Neural cell (in vitro differentiated cells): ENCODE measurements around the gene MYOG. TPM values are rescaled to one million over a fixed set of nuclear protein-coding genes. Genes with fewer than 3 reads are reported as not detected.

Experiments
- H2AFZ ChIP-seq: fragments of 200-600, 300-800 bp; sonication (generic), shearing (Covaris generic); 2 replicates; pipeline ENCODE4 v1.6.0; 2014; ENCODE audit warnings: low read depth, mild to moderate bottlenecking, antibody characterized with exemption, low read length, moderate library complexity
- H3F3A ChIP-seq: fragments of 200-600 bp; shearing (Covaris generic); 2 replicates; pipeline ENCODE4 v1.6.1; 2016; ENCODE audit warnings: mild to moderate bottlenecking, moderate library complexity, mixed read lengths, antibody characterized with exemption, low read length; ENCODE audit not compliant: insufficient read depth, poor library complexity, severe bottlenecking
- H3K27ac ChIP-seq: fragments of 200-600, 300-800 bp; sonication (generic), shearing (Covaris generic); 2 replicates; pipeline ENCODE4 v1.5.1; 2014; ENCODE audit warnings: mild to moderate bottlenecking, low read length, moderate library complexity
- H3K27me3 ChIP-seq: fragments of 300-800, 200-600 bp; sonication (generic), shearing (Covaris generic); 2 replicates; pipeline ENCODE4 v1.6.0; 2014; ENCODE audit warnings: mild to moderate bottlenecking, low read depth, low read length, moderate library complexity; ENCODE audit not compliant: insufficient read depth
- H3K36me3 ChIP-seq: fragments of 300-800, 200-600 bp; sonication (generic), shearing (Covaris generic); 2 replicates; pipeline ENCODE4 v1.5.1; 2014; ENCODE audit warnings: mild to moderate bottlenecking, antibody characterized with exemption, low read length, moderate library complexity; ENCODE audit not compliant: insufficient read depth
- H3K4me2 ChIP-seq: fragments of 300-800, 200-600 bp; sonication (generic), shearing (Covaris generic); 2 replicates; pipeline ENCODE4 v1.6.0; 2014; ENCODE audit warnings: mild to moderate bottlenecking, low read length
- H3K4me3 ChIP-seq: fragments of 300-800, 200-600 bp; sonication (generic), shearing (Covaris generic); 2 replicates; pipeline ENCODE4 v1.5.1; 2014; ENCODE audit warnings: mild to moderate bottlenecking, low read length, moderate library complexity
- H3K79me2 ChIP-seq: fragments of 200-600 bp; shearing (Covaris generic); replicated peaks from 2 replicates; pipeline ENCODE4 v1.6.0; 2014; ENCODE audit warnings: mild to moderate bottlenecking, low read length, moderate library complexity; ENCODE audit not compliant: insufficient read depth
- H3K9ac ChIP-seq: fragments of 300-800, 200-600 bp; sonication (generic), shearing (Covaris generic); 2 replicates; pipeline ENCODE4 v1.6.1; 2016; ENCODE audit warnings: mild to moderate bottlenecking, low read length, mixed read lengths
- H3K9me2 ChIP-seq: fragments of 200-600 bp; shearing (Covaris generic); 2 replicates; pipeline ENCODE4 v1.6.1; 2016; ENCODE audit warnings: mild to moderate bottlenecking, low read length, mixed read lengths; ENCODE audit not compliant: insufficient read depth
- H3K9me3 ChIP-seq: fragments of 200-600, 300-800 bp; sonication (generic), shearing (Covaris generic); 2 replicates; pipeline ENCODE4 v1.6.1; 2016; ENCODE audit warnings: mild to moderate bottlenecking, mixed run types, low read length, moderate library complexity, mixed read lengths
- H4K20me1 ChIP-seq: fragments of 200-600 bp; shearing (Covaris generic); 2 replicates; pipeline ENCODE4 v1.6.1; 2016; ENCODE audit warnings: mild to moderate bottlenecking, mixed run types; ENCODE audit not compliant: insufficient read depth
- EP300 ChIP-seq: fragments of 450-650 bp; conservative IDR thresholded peaks from 2 replicates; pipeline ENCODE4 v1.6.1; 2014; ENCODE audit warnings: antibody characterized with exemption, mild to moderate bottlenecking, moderate library complexity; ENCODE audit not compliant: poor library complexity, severe bottlenecking
- EZH2 ChIP-seq: fragments of 200-600, 300-800 bp; shearing (Covaris generic), sonication (generic); IDR thresholded peaks from 2 replicates; pipeline ENCODE4 v1.6.1; 2014; ENCODE audit warnings: antibody characterized with exemption, low read length, borderline replicate concordance, mild to moderate bottlenecking; ENCODE audit not compliant: insufficient read depth, poor library complexity, severe bottlenecking
- MXI1 ChIP-seq: fragments of 450-650 bp; conservative IDR thresholded peaks from 2 replicates; pipeline ENCODE4 v1.6.1; 2014; ENCODE audit warnings: antibody characterized with exemption, mild to moderate bottlenecking; ENCODE audit not compliant: poor library complexity, severe bottlenecking
- POLR2AphosphoS5 ChIP-seq: IDR thresholded peaks from 2 replicates; pipeline ENCODE4 v1.6.1; 2012
- RAD21 ChIP-seq: fragments of 450-650 bp; conservative IDR thresholded peaks from 2 replicates; pipeline ENCODE4 v1.6.1; 2014; ENCODE audit warnings: antibody characterized with exemption, mild to moderate bottlenecking, moderate library complexity
- SMC3 ChIP-seq: fragments of 450-650 bp; conservative IDR thresholded peaks from 2 replicates; pipeline ENCODE4 v1.6.1; 2014; ENCODE audit warnings: antibody characterized with exemption, mild to moderate bottlenecking, moderate library complexity; ENCODE audit not compliant: poor library complexity
- TAF1 ChIP-seq: IDR thresholded peaks from 2 replicates; pipeline ENCODE4 v1.6.1; 2012; ENCODE audit warnings: low read depth
- polyA plus RNA-seq: library from polyadenylated mRNA; depleted of rRNA; stranded (reverse); fragments of >200 nt; gene quantifications from 2 replicates; pipeline ENCODE4 v1.2.3, GENCODE V29; 2014
- TF ChIP-seq, protein P1 (sequence below): IDR thresholded peaks from 2 replicates; pipeline ENCODE4 v1.6.1; 2012; ENCODE audit warnings: borderline replicate concordance
- TF ChIP-seq, protein P2 (sequence below): fragments of 450-650 bp; IDR thresholded peaks from 2 replicates; pipeline ENCODE4 v1.5.1; 2014; ENCODE audit warnings: antibody characterized with exemption, mild to moderate bottlenecking, moderate library complexity; ENCODE audit not compliant: poor library complexity, severe bottlenecking

Gene MYOG
- polyA plus RNA-seq, 1 donor from 2014 or later = not detected

DNA sequence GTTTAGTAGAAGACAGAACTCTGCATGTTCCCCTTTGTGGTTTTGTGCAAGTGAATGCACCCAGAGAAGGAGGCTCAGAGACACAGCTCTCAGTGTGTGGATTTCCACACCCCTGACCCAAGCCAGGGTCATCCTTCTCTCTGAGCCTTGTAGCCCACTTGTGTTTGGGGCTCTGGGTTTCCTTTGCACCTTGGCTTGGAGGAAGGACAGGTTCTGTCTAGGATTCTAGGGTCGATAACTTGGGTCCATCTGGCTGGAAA, 27.2 kb downstream of the MYOG start:
- Histone ChIP-seq H2AFZ (no peak overlapping the region), H4K20me1 (no peaks in the 10 kb centered on the region), H3K27ac (no peak overlapping the region), H3K9me2 (no peaks in the 10 kb centered on the region), H3K79me2 (no peaks in the 10 kb centered on the region), H3K27me3 (no peaks in the 10 kb centered on the region), H3K9ac (no peak overlapping the region), H3K9me3 (no peaks in the 10 kb centered on the region), H3F3A (no peaks in the 10 kb centered on the region), H3K4me3 (no peak overlapping the region), H3K36me3 (no peaks in the 10 kb centered on the region), H3K4me2 (no peak overlapping the region)
- no peak for TF ChIP-seq MXI1
- no peak for TF ChIP-seq RAD21
- no peak for TF ChIP-seq SMC3
- TF ChIP-seq, protein P1, sequence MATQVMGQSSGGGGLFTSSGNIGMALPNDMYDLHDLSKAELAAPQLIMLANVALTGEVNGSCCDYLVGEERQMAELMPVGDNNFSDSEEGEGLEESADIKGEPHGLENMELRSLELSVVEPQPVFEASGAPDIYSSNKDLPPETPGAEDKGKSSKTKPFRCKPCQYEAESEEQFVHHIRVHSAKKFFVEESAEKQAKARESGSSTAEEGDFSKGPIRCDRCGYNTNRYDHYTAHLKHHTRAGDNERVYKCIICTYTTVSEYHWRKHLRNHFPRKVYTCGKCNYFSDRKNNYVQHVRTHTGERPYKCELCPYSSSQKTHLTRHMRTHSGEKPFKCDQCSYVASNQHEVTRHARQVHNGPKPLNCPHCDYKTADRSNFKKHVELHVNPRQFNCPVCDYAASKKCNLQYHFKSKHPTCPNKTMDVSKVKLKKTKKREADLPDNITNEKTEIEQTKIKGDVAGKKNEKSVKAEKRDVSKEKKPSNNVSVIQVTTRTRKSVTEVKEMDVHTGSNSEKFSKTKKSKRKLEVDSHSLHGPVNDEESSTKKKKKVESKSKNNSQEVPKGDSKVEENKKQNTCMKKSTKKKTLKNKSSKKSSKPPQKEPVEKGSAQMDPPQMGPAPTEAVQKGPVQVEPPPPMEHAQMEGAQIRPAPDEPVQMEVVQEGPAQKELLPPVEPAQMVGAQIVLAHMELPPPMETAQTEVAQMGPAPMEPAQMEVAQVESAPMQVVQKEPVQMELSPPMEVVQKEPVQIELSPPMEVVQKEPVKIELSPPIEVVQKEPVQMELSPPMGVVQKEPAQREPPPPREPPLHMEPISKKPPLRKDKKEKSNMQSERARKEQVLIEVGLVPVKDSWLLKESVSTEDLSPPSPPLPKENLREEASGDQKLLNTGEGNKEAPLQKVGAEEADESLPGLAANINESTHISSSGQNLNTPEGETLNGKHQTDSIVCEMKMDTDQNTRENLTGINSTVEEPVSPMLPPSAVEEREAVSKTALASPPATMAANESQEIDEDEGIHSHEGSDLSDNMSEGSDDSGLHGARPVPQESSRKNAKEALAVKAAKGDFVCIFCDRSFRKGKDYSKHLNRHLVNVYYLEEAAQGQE = no peak
- TF ChIP-seq, protein P2, sequence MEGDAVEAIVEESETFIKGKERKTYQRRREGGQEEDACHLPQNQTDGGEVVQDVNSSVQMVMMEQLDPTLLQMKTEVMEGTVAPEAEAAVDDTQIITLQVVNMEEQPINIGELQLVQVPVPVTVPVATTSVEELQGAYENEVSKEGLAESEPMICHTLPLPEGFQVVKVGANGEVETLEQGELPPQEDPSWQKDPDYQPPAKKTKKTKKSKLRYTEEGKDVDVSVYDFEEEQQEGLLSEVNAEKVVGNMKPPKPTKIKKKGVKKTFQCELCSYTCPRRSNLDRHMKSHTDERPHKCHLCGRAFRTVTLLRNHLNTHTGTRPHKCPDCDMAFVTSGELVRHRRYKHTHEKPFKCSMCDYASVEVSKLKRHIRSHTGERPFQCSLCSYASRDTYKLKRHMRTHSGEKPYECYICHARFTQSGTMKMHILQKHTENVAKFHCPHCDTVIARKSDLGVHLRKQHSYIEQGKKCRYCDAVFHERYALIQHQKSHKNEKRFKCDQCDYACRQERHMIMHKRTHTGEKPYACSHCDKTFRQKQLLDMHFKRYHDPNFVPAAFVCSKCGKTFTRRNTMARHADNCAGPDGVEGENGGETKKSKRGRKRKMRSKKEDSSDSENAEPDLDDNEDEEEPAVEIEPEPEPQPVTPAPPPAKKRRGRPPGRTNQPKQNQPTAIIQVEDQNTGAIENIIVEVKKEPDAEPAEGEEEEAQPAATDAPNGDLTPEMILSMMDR = no peak
- TF ChIP-seq EZH2 = no peak
- no peak for TF ChIP-seq EP300
- TF ChIP-seq POLR2AphosphoS5 = no peak
- no peak for TF ChIP-seq TAF1

DNA sequence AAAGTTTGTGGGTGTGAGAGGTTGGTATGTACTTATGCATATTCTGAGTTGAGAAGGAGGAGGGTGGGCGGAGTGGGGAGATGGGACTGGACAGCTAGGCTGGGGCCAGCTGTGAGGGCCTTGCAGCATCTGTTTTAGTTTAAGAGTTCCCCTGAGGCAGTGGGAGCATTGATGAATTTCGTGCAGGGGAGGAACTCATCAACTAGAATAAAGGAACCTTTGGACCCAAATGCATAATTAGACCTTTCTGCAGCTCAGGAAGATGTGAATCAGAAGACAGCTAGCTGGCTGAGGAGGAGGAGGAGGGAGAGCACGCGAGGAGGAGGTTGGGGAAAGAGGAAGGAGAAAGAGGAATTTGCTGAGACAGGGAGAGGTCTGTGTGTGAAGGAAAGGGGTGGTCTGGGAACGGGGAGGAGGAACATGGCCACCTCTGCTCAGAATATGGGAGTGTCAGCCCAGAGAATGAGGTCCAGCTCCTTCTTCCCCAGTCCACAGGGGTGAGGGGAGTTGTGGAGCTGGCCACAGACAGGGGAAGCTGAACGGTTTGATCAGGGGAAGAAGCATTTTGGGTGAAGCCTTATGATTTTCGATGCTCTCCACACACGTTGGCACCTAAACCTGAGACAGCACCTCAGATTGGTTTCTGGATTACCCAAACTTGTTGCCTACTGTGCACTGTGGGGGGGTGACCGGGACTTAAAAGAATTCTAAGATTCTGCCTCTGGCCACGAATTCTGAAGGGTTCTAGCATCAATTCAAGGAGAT, 27.7 kb downstream of the MYOG start:
- H3K4me2 ChIP-seq = no peak overlapping the region
- H3F3A ChIP-seq = no peaks in the 10 kb centered on the region
- no peaks in the 10 kb centered on the region for H3K27me3 ChIP-seq
- H3K27ac ChIP-seq = no peak overlapping the region
- H2AFZ ChIP-seq = no peak overlapping the region
- no peaks in the 10 kb centered on the region for H3K36me3 ChIP-seq
- H4K20me1 ChIP-seq = no peaks in the 10 kb centered on the region
- H3K79me2 ChIP-seq = no peaks in the 10 kb centered on the region
- H3K4me3 ChIP-seq = no peak overlapping the region
- TF ChIP-seq, protein P2 = no peak
- no peak for TF ChIP-seq SMC3
- no peak for TF ChIP-seq EZH2
- H3K9me3 ChIP-seq = no peaks in the 10 kb centered on the region
- no peak overlapping the region for H3K9ac ChIP-seq
- no peaks in the 10 kb centered on the region for H3K9me2 ChIP-seq
